GM18858 (cell line): ENCODE results near the gene HOXD13.

ENCODE experiments used
- ATAC-seq: cut with Tn5 transposase; IDR thresholded peaks from one replicate; pipeline ENCODE4 v1.9.1; 2021; ENCODE audit not compliant: unreplicated experiment

The HOXD13 gene

DNA sequence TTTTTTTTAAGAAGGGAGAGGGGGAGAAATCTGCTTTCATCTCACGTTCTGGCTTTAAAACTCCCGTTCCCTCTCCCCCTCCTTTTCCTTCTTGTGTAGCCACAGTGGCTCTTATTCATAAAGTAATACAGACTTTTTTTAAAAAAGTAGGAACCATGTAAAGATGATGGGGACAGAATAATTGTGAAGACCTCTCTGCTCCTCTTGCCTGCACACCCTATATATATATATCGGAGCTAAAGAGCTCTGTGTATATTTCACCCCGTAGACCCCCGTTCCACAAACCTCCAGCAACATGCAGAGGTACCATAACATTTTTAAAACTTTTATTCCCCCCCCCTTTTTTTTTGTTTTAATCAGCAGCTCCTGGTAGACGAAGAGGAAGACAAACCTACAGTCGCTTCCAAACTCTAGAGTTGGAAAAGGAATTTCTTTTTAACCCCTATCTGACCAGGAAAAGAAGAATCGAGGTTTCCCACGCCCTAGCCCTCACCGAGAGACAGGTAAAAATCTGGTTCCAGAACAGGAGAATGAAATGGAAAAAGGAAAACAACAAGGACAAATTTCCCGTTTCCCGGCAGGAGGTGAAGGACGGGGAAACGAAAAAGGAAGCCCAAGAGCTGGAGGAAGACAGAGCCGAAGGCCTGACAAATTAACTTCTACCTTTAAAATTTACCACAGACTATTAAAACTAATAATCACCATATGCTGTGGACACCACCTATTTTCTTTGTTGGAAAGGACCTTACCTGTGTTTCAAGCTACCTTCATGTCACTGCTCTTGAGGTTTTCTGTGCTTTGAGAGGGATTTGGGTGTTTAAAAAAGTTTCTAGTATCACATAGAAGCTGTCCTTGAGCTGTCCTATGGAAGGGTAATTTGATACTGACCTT is 38.7 kb downstream of the HOXD13 start:
- no peak for ATAC-seq

DNA sequence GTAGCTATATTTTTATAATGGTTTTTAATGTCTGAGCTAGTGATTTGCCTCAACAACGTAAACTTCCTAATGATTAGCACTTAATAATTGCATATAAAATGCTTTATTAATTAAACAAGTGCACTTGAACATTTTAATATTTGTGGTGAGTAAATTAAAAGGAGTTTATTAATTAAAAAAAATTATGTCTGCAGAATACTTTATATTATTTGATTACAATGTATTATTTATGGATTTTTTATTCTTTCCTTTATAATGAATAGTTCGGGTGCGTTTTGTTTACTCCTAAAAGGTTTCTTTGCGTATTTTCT is 39.3 kb downstream of the HOXD13 start:
- no peak for ATAC-seq

DNA sequence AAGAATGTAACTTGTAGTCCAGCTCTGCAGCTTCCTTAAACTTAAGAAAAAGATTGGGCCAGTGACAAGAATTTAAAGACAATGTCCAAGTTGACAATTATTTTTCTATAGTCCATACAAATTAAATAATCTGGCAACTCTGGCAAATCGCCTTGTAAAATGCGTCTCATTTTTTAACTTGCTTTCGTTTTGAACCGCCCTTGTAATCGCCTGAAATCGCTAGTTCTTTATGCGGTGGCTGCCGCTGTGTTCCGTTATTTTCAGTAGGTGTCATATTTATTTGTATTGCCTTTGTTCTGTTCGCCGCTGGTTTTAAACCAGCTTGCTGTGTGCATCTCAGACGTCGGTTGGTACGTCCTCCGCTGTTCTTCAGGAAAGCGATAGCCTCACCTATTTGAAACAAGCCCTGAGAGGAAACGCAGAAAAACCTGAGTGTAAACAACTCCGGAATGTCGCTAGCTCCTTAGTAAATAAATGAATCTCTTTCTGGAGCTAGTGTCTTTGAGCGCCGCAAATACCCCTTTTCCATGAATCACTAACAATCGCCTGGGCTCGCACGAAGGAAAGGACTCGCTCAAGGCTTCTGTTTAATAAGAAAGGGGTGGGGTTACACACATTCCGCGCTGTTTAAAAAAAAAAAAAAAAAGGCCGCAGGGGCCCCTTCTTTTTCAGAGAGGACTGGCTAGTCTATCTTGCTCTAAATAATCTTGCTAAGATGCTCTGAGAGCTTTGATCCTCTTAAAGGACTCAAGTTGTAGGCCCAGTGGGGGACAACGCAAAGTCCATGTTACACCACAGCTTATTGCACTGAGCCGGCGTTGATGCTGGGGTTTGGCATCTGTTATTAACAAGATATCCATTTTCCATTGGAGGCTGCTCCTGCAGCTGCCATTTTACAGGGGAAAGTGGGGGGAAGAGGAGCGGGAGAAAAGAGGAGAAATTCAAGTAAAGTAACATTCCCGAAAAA is 40.0 kb downstream of the HOXD13 start:
- ATAC-seq = no peak

DNA sequence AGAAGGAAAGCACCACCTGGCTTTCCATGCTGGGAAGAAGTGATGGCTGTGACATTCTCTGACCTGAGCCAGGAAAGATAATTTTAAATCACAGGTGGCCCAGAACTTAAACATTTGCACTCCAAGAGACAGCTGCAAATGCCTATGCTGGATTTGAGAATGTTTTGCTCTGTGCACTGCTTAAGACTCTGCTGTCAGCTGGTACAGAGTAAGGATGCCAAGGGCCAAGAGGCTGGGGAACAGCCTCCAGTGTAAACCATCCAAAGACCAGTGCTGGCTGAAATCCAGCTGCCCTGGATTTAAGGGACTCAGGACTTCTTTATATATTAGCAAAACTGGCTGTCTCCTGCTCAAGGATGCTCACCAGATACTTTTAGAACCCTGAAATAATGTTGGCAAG is 40.9 kb downstream of the HOXD13 start:
- ATAC-seq = no peak

DNA sequence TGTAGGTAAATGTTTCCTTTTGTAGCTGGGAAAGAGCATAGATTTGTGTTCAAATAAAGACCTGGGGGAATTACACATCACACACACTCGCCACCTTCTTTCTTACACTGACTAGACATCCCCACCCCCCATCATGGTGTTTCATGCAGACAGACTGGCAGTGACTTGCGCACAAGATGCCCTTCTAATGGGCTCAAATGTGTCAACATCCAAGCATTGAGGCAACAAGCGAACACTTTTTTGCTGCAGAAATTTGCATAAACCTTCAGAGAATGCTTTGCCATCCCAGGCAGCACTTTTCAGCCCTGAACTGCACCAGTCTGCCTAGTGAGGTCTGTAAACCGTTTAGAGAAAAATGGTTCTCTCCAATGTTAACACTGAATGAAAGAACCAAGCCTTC is 41.5 kb downstream of the HOXD13 start:
- no peak for ATAC-seq

DNA sequence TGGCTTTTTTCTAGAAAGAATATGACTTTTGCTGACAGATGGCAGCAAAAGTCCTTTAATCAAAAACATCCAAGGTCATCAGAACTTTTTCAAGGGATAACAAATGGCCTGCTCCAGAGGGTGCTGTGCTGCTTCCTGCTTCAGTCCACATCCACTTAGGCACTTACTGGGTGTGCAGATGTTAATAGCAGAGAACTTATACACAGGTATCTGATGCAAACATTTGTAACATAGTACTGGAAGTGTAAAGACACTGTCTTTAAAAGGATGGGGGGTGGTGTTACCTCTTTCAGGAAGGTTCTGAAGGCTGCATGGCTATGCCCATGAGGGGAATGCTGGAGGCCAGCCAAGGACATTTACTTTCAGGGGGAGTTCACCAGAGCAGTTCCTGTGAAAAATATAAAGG is 42.5 kb downstream of the HOXD13 start:
- no peak for ATAC-seq

DNA sequence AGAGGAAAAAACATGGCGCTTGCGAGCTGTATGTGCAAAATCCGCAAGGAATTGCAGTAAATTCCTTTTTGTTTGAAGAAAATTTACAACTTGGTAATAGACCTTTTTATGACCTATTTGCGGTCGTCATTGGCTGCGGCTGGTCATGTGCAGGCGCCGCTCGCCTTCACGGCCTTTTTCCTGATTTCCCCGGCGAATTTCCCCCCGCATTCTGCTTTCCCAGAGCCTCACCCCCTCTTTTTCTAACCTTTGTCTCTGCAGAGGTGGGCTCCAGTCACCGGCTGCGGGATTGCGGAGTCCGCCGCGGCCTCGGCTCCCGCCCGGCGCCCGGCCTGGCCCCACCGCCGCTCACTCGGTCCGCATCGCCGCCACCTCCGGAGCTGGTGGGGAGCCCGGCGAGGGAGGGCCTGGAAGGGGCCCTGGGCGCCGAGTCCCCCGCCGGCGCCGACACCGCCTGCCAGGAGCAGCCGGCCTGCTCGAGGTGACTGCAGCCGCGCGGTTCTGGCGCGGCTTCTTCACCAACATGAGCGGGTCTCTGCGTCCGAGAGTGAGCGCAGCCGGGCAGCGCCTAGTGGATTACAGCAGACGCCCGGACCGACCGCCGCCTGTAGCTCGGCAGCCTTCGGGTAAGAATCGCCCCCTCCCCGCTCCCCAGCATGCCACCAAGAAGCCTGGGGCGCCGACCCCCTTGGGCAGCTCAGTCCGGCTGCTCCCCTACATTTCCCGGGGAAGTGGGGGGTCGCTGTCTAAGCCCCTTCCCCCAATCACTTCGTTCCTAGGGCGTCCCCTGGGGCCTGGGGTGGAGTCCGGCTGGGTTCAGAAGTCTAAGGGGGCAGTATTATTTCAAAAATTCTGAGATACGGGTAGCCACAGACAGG is 44.1 kb downstream of the HOXD13 start:
- no peak for ATAC-seq

DNA sequence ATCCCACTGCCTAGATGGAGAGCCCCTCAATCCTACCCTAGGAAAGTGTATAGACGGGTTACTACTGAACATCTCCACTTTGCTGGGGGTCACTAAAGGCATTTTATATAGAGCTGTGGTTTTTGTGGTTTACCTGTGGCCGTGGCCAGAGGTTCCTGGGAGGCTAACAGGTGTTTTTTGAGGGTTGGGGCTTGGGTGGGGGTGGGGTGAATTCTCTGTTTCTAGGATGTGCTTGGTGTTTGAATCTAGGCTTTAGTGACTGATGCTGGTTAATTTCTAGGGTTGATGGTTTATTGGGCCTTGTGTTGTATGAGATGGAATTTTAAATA is 44.7 kb downstream of the HOXD13 start:
- no peak for ATAC-seq

DNA sequence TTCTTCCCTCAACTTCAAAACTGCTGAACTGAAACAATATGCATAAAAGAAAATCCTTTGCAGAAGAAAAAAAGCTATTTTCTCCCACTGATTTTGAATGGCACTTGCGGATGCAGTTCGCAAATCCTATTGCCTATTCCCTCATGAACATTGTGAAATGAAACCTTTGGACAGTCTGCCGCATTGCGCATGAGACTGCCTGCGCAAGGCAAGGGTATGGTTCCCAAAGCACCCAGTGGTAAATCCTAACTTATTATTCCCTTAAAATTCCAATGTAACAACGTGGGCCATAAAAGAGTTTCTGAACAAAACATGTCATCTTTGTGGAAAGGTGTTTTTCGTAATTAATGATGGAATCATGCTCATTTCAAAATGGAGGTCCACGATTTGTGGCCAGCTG is 45.4 kb downstream of the HOXD13 start:
- ATAC-seq = no peak

DNA sequence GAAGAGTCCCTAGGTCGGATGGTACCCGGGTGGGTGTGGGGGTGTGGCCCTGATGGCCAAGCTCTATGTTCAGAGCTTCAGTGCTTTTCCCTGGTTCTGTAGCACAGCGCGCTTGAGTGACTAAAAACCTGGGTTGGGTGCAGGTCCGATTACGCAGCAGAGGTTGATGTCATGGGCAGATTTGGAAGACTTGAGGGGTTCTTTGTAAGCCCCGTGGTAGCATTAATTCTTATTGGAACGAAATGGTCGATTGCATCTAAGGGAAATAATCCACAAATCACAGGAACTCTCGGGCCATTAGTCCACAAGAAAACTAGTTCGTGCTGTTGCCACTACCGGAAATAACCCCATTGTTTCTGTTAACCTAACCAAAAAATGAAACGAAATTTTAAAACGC is 46.0 kb downstream of the HOXD13 start:
- ATAC-seq = no peak

DNA sequence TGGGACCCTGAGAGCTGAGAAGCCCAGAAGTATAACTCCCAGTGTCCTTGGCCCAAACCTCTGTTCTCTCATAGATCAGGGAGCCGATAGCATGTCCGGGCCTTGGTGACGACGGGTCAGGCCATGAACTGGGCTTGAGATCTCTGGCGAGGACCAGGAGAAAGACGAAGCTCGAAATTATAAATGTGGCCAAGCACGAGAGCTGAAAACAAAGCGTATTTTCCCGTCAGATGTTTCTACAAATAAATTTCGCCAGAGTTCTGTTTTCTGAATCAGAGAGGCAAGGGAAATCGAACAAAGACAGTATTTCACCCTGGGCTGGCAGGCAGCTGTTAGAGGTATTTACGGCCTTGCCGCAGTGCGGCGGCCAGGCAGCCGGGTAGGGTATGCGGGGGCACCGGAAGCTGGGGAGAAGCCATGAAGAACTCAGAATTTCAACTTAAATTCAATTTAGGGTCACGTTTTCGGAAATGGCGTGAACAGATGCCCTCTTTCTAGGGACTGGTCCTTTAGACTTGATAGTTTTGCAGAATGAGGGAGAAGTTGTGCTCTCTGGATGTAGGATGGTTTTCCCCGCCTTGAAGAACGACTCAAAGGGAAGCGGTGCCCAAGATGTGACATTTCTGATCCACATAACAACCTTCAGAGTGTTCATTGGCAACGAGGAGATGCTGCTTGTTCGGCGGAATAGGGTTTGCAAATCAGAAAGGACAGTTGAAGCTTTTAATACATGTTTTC is 46.6 kb downstream of the HOXD13 start:
- ATAC-seq = no peak

DNA sequence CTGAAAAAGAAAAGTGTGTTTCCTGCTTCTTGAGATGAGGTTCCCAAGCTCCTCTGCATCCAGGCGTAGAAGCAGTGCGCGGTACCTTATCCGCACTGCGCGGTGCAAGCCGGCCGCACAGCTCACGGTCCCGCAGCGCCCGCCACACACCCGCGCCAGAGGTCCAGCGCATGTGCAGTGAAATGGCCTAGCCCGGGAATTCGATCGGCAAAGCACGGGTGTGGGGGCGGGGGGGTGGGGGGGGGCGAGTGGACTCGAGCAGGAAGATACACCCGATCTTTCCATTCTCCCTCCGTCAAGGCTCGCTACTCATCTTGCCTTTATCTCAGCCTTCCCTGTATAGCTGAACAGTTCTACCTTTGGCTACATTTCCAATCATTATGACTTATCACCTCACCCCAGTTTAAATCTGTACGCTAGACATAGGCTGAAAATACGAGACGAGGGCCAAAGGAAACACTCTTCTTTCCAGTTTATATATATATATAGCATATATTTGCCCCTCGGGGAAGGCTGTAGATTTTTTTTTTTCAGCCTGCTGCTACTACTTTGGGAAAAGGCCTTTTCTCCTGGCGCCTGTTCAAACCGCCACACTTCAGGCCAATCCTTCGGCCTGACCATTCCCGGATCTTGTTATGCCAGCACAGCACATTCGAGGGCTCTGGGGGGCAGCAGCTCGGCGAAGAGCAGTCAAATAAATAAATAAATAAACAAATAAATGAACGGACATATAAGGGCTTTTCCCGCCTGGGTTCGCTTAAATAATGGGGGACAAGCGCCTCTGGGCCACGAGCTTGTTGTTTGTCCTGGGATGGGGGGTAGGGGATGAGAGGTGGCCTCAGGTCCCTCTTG is 47.4 kb downstream of the HOXD13 start:
- ATAC-seq = no peak

DNA sequence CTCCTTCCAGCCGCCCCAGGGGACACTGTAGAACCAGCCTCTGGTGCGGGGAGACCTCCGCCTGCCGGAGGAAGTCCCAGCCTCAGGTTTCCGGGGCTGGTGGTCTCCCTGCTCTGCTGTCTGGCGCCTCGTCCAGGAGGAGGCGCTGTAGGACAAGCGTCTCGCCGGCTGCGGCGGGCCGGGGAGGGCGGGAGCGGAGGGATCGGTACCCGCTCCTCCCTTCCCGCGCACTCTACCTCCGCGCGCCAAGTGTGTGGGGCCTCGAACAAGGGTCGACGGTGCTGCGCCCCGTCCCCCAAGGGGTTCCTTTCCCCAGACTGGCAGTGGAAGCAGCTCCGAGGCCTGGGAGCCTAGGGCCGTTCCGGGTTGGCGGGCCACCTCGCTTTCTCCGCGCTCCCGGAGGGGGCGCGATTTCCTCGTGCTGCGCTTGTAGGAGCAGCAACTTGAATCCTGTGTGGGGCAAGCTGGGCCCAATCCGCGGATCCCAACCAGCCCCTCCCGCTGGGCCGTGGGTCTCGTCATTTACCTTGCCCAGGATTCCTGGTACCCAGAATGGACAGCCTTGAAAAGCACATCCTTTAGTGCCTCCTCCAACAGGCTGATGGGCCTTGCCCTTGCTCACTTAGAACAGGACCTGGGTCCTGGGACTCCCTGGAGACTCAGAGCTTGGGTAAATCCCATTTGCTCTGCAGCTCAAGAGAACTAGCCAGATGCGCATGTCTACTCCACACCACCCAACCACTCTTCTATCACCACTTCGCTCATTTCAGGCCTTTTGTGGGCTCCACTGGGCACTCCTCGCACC is 48.2 kb downstream of the HOXD13 start:
- ATAC-seq = peak; percentile 83

DNA sequence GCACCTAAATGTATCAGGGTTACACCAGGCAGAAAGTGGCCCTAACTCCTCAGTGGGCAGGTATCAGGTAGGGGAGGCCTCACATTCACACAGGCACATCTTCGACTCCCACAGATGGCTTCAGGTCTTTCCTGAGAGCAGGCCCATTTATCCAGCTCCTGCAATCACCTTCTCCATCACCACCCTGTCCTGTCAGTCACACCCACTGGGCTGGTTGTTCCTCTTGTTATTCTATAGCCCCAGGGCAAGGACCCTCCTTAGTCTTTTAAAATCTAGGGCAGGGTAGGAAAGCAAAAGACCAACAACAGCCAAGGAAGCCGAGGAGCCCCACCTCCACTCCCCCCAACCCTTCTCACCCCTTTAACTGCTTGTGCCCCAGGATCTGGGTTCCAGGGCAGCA is 49.8 kb downstream of the HOXD13 start:
- no peak for ATAC-seq
